SK-N-DZ (cell line): ENCODE measurements around the gene RCSD1.
A peak's percentile ranks its signal among the peaks of the same experiment; 100 is the strongest.

ENCODE experiments used
- DNase-seq: peaks from one replicate; pipeline ENCODE4 v3.0.0-alpha.2; 2015; ENCODE audit warnings: low spot score

Gene RCSD1

DNA sequence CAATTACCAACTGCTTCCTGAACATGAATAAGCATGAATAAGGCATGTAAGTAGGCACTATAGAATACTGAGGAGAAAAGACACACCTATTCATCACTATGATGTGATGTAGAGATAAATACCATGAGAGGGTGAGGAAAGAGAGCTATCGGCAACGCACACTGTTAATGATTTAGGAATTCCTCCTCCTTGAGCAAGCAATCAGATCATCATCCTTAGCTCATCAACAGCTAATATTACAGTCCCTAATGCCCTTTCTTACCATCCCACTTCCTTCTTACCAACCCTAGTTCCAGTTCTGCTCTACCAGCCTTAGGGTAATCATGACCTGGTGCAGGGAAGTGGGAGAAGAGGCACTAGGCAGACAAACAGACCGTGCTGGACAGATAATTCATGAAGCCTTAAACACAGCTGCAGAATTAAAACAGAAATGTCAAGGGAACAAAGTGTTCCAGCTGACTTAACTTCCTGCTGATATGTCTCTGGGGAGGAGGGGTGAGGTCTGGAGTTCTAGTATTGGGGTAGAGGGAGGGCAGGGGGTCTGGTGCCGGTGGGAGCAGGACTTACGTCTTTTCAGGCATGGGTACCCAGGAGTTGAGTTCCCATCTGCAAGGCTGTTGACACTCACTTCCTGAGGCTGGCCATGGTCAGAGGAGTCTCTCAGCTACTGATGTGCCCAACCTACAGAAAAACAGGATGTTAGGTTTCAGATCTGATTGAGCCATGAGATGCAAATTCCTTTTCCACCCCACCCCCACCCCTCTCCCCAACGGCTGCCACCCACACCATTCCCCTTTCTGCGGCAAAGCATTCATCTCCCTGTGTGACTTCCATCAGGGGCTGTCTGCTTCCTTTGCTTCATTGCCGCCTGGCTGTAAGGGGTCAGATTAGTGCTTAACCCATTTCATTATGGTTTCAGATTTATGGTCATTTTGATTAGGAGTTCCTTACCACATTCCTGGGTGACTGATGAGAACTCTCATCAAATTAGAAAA is 12.6 kb upstream of the RCSD1 start:
- DNase-seq, result peak; percentile 78

- DNase-seq, result no peak
Measured at GRCh38 chr1:167618366-167618765, 11.7 kb upstream of the RCSD1 start.

GRCh38 chr1:167618789-167619188 is 11.2 kb upstream of the RCSD1 start:
- DNase-seq, result no peak

- no peak for DNase-seq
Measured at GRCh38 chr1:167620002-167620401, 10.0 kb upstream of the RCSD1 start.

- no peak for DNase-seq
Measured at GRCh38 chr1:167621780-167622313, 8.2 kb upstream of the RCSD1 start.

DNA sequence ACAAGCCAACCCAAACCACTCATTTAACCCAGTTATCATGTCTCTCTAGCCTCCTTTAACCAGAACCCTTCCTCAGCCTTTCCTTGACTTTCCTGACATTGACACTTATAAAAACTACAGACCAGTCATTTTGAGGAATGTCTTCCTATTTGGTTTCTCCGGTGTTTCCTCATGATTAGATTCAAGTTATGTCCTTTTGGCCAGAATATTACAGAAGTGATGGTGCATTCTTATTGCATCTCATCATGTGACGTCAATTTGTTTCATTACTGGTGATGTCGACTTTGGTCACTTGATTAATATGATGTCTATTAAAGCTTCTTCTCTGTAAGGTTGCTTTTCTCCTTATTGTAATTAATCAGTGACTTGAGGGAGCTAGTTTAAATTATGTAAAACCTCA is 6.1 kb upstream of the RCSD1 start:
- DNase-seq, result no peak

DNA sequence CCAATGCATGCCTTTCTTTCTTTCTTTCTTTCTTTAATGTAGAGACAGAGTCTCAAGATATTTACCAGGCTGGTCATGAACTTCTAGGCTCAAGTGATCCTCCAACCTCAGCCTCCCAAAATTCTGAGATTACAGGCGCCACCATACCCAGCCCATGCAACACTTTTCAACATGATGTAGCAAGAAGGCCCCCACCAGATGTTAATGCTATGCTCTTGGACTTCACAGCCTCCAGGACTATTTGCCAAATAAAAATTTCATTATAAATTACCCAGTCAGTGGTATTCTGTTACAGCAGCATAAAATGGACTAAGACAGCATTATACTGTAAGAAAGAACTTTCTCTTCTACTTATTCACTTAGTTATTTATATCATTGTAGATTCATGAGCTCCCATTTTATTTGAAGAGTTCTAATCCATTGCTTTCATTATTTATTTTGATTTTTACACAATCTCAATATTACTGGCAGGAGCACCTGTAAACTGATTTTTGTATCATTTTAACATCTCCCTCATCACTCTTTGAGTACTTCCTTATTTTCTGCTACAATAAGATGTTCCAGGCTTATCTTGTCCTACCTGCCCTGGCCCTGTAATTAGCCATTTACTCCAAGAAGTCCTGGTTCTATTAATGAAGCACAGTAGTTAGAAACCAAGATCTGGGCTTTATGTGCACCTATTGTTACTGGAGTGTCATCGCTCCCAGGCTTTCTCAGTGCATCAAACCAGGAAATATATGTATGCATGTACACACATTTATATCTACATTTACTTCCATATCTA is 4.8 kb upstream of the RCSD1 start:
- DNase-seq, result no peak

DNA sequence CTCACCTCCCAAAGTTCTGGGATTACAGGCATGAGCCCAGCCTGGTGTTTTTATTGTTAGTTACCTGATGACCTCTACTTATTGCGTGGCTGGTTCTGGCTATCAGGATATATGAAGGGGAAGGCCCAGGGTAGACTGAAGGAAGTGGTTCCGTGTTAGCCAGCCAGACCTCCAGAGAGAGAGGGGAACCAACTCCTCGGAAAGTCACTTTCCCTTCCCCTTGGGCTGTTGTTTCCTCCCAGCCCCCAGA is 2.5 kb upstream of the RCSD1 start:
- DNase-seq, result no peak

GRCh38 chr1:167627865-167628641 is 2.0 kb upstream of the RCSD1 start:
- DNase-seq, result peak; percentile 40

DNA sequence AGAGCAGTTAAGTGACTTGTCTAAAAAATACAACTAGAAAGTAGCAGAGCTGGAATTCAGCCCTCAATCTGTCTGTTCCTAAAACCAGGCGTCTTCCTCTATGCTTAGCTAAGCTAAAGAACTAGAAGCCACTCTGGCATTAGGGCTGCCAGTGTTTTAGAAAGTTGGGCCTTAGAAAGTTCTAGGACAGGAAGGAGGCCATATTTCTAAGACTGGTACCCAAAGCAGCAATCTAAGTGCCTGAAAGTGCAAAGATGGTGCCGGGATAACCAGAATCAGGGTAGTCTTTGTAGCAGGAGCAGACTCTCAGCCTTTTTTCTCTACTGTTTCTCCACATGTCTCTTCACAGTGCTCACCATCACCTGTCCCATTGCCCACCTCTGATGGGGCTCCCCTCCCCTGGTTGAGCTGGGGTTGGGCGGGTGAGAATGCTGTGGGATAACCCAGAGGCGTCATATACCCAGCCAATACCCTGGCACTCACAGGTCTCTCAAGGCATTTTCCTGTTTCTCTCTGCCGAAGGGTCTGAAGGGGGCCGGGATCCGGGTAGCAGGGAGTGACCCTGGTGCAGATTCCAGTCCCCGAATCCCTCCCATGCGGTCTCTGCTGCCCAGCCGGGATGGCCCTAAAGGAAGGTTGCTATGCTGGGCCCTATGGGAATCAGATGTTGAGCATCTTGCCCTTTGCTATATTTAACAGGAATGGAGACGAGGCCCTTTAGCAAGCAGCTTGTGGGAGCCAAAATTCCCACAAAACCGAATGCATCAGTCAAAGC is 1.1 kb upstream of the RCSD1 start:
- DNase-seq, result no peak

DNA sequence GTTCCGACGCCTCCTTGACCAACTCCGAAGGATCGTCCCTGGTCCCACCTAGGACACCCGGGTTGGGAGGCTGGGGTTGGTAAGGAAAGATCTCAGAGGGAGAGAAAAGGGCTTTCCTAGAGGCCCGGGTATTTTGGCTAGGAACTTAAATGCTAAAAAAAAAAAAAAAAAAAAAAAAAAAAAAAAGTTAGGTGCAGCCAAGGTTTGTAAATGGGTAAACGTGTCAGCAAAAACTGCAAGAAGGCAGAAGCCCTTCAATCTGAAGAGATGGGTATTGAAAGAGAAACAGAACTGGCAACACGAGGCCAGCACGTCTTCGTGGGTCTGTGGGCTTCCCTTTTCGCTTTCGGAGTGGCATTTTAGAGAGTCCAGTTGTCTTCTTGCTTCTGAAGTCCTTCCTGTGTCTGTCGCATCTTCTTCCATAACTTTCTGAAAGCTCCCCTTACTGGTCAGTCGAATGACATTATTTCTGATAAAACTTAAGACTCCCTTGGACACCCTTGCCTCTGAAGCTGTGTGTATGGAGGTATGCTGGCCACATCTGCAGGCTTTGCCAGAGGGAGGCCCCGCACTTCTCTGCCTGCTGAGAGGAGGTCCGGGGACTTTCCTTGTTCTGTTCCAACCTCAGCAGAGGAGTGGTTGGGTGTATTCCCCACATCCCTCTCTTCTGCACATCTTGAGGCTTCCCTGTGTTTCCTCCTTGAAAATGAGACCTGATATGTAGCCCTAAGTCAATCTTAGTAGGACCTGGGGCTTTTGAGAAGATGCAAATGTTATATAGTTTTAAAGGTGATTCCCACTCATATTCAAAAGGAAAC is 745 bp downstream of the RCSD1 start:
- no peak for DNase-seq

- no peak for DNase-seq
Measured at GRCh38 chr1:167631386-167631935, 1.4 kb downstream of the RCSD1 start.

GRCh38 chr1:167631936-167632614 is 2.0 kb downstream of the RCSD1 start:
- DNase-seq, result no peak

DNA sequence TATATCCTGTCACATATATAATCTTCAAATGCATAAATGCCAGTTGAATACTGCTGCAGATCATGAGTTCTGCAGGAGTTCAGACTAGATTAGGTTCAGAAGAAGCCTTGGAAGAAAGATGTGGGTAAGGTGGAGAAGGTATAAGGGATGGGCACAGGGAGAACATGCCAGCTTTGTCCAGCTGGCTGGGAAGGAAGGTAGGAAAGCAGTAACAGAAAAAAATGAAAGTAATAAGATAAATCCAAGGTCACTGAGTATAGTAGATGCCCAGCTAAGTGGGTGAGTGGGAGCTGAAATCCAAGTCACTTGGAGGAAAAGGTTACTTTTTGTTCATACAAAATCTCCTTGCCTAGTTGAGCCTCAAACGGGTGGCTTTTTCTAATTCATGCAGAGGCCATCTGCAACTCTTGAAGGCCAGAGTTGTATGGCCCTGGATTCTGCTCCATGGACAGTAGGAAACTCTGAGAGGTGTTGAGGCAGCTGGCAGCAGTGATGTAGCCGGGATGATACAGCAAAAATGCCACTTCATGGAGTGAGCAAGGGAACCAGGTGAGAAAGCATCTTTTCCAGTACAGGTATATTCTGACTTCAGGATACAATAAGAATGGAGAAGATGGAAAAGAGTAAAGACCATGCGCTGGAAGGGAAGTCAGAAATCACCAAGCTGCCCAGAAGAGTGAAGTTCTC is 3.4 kb downstream of the RCSD1 start:
- no peak for DNase-seq

GRCh38 chr1:167634435-167634834 is 4.4 kb downstream of the RCSD1 start:
- no peak for DNase-seq

DNA sequence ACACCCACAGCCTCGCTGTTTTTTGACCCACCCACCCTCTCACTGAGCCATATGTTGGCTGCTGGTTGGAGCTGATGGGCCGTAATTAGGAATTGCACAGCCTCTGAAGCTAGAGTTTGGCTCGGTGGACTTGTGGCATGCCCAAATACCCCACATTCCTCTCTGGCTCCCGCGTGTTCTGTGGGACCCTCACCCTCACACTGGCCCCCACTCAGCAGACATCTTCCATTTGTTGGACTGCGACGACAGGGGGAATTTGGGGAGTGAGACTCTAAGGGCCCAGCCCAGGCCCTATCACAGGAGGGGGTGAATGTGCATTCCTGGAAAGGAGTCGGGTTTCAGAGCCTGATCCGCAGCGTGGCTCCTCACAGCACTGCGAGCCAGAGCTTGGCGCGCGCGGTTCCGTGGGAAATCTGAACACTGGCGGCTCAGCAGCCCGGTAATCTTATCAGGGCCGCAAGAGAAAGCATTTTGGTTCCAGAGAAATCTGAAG is 5.2 kb downstream of the RCSD1 start:
- no peak for DNase-seq

GRCh38 chr1:167635941-167636340 is 5.9 kb downstream of the RCSD1 start:
- DNase-seq, result no peak

DNA sequence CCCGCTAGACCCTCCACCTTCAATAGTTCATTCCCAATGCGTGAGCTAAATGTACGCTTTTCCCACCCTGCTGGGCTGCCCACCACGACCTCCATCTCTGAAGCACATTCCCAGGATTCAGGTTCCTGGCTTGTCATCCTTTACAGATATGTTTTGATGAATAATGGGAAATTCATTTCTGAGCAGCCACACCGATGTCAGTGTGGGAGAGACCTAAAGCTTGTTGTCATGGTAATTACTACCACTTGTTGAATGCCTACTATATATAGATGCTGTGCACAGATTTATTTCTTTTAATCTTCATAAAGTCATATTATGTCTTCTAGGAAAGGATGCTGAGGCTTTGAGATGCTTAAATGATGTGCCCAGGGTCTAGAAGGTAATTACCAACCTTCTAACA is 8.0 kb downstream of the RCSD1 start:
- DNase-seq, result no peak

GRCh38 chr1:167640051-167640450 is 10.0 kb downstream of the RCSD1 start:
- DNase-seq, result no peak
